ENCODE data around the gene OAS1.
"Not testable (repeated sequence)": the region's sequence is repeated elsewhere in the genome, so short reads cannot be mapped to it uniquely, and the experiment has no call there.

The OAS1 gene

DNA sequence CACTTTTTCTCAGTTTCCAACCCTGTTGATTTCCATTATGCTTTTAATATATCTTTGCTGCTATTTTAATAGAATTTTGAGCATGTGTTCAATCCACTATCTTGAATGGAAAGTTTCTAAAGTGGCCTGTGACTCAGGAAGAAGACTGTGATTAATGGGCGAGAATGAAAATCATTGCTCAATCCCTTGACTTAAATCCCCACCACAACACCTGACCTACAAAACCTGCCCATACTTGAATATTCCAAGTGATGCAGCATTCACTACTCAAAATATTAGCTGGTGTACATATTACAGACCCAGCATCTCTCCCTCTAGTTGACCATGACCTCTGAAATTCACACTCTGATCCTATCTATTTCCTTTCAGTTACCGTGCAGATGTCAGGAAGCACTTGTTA lies 30.2 kb downstream of the OAS1 start:
- no peak for DNase-seq (ENCODE audit: low spot score)

DNA sequence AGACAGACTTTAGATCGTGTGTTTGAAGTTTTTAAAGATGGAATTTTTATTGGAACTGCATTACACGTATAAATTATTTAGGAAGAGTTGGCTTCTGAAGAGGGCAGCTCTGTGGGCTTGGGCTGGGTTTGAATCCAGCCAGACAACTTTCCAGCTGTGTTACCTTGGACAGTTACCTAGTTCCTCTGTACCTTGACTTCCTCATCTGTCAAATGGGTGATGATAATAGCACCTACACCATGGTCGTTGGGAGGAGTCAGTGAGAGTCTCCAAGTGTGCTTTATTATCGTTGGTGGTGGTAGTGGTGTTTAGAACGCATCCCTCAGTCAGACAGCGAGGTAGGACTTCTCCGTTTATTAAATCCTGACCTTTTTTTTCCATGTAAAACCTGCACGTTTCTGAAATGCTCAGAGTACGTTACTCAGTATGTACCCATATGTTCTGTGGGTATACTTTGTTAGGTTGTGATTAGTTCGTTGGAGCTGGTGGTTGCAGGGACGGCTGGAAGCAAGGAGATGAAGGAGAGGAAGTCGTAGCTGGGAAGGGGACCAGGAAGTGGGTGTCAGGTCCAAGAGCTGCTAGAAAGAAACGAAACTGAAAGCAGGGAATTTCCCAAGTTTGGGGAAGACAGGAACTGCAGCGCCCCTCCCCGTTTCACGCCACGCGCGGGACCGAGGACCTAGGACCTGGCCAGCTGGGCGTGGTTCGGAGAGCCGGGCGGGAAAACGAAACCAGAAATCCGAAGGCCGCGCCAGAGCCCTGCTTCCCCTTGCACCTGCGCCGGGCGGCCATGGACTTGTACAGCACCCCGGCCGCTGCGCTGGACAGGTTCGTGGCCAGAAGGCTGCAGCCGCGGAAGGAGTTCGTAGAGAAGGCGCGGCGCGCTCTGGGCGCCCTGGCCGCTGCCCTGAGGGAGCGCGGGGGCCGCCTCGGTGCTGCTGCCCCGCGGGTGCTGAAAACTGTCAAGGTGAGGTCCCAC lies 31.3 kb downstream of the OAS1 start, which contains the start of gene OAS3:
TSS of gene OAS3 (plus strand) at position 734 of the 979 bp plus-strand sequence. CDS start at position 791, 57 bp downstream.
- DNase-seq (ENCODE audit: low spot score): no peak

DNA sequence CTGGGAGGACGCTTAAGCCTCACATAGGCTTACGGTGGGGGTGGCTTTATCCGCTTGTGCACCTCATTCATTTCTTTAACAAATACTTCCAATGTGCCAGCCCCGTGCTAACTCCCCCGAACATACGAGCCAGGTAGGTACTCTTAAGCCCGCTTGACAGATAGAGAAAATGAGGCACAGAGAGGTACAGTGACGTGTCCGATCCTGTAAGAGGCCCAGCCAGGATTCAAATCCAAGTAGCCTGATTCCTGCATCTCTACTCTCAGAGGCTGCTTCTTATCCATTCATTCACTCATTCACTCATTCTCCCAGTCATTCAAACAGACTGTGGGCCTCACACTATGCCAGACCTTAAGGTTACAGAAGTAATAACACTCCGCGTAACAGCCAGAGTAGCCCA lies 32.0 kb downstream of the OAS1 start:
- DNase-seq (ENCODE audit: low spot score): no peak

DNA sequence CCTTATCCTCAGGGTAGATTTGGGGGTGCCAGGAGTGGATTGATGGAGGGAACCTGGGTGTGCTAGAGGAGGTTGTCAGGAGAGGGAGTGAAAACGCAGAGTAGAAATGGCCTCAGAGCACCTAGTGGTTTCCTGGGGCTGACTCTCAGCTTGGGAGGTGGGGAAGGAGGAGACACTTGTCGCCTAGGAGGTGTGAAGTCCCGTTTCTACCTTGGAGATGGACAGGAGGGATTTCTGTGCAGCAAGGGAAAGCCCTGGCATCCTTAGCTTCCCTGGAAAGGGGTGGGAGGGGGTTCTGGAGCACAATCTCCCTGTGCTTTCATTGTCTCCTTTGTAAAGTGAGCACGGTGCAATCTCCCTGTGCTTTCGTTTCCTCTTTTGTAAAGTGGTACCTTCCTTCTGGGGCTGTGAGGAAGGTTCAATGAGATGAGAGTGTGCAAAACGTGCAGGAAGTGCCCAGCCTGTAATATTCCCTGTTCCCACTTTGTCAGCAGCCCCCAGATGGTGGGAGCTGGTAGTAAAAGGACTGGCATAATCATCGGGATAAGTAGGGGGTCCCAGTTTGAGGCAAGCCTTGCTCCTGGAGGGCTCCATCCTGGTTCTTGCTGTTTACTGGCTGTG lies 33.1 kb downstream of the OAS1 start:
- DNase-seq (ENCODE audit: low spot score): no peak

DNA sequence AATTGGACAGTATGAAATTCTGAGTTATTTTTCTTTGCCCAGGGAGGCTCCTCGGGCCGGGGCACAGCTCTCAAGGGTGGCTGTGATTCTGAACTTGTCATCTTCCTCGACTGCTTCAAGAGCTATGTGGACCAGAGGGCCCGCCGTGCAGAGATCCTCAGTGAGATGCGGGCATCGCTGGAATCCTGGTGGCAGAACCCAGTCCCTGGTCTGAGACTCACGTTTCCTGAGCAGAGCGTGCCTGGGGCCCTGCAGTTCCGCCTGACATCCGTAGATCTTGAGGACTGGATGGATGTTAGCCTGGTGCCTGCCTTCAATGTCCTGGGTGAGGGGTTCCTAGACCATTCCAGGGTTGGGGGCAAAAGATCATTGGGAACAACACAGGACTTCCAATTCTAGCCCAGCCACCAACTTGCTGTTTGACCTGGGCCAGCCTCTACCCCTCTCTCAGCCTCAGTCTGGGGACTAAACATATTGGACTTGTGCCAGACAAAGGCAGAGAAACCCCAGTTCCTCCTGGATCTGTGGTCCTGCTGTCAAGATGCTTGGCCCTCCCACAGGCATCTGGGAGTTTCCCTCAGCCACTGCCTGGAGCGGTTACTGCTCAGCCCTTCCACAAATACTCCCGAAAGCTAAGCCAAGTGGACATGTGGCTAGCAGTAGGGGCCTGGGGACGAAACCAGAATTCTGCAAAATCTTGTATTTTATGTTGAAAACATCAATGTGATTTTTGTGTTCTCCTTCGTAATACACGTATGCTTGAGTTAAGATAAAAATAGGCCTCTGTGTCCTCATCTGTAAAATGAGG lies 35.0 kb downstream of the OAS1 start:
- DNase-seq (ENCODE audit: low spot score): no peak

DNA sequence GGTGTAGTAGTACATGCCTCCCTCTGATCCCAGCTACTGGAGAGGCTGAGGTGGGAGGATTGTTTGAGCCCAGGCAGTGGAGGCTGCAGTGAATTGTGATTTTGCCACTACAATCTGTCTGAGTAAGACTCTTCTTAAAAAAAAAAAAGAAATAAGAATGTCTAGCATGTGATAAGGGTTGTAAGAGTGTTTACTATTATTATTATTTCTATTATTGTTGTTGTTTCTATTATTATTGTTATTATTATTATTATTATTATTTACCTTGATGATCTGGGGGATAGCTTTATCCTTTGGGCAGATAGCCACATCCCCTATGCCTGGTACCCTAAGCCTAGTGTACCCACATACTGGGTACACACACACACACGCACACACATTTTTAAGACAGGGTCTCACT lies 35.8 kb downstream of the OAS1 start:
- DNase-seq (ENCODE audit: low spot score): no peak

DNA sequence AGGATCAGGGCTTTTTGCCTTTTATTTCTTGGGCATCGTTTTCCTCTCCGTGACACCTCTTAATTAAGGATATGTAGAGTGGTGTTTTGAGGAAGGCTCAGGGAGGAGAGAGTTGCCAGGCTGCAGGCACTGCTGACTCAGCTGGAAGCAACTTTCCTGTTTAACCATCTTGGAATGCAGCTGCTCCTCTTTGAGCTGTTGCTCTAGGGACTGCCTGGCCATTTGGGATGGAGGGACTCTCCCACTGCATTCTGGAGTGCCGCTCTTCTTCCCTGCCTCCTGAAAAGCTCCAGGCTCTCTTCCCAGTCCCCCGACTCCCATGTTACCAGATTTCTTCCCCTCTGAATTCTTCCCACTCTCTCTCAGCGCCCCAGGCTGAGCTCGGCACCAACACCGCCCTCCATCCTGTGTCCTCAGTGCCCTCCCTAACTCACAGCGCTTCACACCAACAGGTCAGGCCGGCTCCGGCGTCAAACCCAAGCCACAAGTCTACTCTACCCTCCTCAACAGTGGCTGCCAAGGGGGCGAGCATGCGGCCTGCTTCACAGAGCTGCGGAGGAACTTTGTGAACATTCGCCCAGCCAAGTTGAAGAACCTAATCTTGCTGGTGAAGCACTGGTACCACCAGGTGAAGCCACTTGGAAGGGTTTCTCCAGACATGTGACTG lies 37.4 kb downstream of the OAS1 start:
- DNase-seq (ENCODE audit: low spot score): no peak

DNA sequence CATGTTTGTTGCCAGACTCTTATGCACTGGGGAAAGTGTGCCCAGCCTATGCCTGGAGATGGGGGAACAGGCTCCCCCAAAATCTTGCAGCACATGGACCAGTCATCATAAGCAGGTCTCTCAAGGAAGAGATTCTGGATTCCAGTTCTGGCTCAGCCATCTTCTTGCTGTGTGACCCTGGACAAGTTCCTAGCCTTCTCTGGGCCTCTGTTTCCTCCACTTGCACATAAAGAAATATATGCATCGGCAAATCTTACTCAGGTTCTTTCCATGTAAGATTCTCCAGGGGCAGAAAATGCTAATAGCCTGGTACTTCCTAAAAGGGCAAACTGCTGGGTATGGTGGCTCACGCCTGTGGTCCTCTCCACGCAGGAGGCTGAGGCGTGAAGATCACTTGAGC lies 38.8 kb downstream of the OAS1 start:
- no peak for DNase-seq (ENCODE audit: low spot score)

DNA sequence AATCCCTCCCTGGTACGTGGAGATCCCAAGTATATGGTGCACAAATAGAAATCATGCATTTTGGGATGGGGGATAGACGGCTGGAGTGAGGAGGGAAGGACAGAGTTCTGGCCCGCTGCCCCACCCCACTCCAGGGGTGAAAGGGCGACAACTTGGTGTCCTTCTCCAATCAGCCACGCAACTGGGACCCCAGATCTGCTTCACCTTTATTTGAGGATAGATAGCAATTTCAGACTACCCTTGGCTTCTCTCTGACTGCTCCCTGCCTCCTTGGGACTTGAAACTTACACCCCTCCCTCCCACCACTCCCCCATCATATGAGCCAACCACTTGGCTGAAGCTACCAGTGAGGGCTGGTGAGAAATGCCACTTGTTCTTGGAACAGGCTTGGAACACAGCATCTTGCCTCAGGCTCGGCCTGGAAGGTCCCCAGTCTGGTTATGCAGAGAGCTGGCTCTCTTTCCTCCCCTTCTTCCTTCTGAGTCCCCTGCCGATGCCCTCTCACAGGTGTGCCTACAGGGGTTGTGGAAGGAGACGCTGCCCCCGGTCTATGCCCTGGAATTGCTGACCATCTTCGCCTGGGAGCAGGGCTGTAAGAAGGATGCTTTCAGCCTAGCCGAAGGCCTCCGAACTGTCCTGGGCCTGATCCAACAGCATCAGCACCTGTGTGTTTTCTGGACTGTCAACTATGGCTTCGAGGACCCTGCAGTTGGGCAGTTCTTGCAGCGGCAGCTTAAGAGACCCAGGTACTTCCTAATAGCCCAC lies 39.7 kb downstream of the OAS1 start:
- DNase-seq (ENCODE audit: low spot score): no peak

DNA sequence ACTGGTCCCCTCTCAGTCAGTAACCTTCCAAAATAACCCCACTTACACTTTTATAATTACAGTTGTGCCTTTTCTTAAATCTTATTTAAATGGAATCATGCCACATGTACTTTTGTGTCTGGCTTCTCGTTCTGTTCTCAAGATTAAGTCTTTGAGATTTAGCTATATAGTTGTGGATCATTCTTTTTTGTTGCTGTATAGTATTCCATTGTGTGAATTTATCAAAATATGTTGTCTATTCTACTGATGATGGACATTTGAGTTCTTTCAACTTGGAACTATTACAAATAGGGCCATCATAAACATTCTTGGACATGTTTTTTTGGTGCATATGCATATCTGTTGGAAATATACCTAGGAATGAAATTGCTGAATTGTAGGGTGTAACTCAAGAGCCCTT lies 40.6 kb downstream of the OAS1 start:
- no peak for DNase-seq (ENCODE audit: low spot score)

DNA sequence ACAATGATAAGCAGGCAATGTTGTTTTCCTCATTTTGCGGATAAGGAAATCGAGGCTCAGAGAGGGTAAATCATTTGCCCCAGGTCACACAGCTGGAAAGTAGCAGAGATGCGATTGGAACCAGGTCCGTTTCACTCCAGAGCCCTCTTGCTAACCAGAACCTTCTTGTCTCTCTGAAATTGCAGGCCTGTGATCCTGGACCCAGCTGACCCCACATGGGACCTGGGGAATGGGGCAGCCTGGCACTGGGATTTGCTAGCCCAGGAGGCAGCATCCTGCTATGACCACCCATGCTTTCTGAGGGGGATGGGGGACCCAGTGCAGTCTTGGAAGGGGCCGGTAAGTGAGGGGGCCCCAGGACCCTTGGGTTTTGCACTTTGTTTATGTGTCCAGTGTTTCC lies 41.0 kb downstream of the OAS1 start:
- no peak for DNase-seq (ENCODE audit: low spot score)

DNA sequence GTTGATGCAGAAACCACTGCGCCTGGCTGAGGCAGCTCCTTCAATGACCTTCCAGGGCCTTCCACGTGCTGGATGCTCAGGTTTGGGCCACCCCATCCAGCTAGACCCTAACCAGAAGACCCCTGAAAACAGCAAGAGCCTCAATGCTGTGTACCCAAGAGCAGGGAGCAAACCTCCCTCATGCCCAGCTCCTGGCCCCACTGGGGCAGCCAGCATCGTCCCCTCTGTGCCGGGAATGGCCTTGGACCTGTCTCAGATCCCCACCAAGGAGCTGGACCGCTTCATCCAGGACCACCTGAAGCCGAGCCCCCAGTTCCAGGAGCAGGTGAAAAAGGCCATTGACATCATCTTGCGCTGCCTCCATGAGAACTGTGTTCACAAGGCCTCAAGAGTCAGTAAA lies 42.0 kb downstream of the OAS1 start:
- no peak for DNase-seq (ENCODE audit: low spot score)

DNA sequence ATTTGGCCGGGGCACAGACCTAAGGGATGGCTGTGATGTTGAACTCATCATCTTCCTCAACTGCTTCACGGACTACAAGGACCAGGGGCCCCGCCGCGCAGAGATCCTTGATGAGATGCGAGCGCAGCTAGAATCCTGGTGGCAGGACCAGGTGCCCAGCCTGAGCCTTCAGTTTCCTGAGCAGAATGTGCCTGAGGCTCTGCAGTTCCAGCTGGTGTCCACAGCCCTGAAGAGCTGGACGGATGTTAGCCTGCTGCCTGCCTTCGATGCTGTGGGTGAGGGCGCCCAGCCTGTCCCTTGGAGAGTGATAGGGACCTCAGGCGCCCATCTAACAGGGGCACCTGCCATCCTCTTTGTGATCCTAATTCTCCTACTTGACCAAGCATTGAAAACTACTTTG lies 43.9 kb downstream of the OAS1 start:
- DNase-seq (ENCODE audit: low spot score): no peak

DNA sequence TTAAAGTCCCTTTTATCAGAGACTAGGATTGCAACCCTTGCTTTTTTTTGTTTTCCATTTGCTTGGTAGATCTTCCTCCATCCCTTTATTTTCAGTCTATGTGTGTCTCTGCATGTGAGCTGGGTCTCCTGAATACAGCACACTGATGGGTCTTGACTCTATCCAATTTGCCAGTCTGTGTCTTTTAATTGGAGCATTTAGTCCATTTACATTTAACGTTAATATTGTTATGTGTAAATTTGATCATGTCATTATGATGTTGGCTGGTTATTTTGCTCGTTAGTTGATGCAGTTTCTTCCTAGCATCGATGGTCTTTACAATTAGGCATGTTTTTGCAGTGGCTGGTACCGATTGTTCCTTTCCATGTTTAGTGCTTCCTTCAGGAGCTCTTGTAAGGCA lies 50.4 kb downstream of the OAS1 start:
- DNase-seq (ENCODE audit: low spot score): not testable (repeated sequence)

DNA sequence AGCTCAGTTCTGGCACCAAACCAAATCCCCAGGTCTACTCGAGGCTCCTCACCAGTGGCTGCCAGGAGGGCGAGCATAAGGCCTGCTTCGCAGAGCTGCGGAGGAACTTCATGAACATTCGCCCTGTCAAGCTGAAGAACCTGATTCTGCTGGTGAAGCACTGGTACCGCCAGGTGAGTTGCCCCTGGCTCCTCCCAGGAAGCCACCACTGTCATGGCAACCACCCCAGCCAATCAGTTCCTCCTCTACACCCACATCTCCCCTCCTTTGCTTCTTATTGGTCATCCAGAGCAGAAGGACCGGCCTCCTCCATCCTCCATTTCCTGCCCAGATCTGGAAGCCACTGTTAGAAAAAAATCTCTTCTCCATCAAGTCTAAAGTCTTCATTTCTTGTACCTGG lies 54.3 kb downstream of the OAS1 start:
- no peak for DNase-seq (ENCODE audit: low spot score)

DNA sequence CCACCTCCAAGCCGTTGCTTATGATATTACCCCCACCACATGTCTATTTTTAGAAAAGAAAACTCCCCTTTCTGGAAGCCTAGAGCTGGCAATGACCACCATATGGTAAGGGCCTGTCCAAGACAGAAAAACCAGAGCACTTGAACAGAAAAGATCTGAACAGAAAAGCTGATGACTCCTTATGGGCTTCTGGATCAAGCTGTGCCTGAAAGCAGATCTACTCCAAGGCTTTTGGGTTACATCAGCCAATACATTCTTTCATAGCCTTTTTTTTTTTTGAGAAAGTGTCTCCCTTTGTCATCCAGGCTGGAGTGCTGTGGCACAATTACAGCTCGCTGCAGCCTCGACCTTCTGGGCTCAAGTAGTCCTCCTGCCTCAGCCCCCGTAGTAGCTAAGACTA lies 54.8 kb downstream of the OAS1 start:
- DNase-seq (ENCODE audit: low spot score): no peak

DNA sequence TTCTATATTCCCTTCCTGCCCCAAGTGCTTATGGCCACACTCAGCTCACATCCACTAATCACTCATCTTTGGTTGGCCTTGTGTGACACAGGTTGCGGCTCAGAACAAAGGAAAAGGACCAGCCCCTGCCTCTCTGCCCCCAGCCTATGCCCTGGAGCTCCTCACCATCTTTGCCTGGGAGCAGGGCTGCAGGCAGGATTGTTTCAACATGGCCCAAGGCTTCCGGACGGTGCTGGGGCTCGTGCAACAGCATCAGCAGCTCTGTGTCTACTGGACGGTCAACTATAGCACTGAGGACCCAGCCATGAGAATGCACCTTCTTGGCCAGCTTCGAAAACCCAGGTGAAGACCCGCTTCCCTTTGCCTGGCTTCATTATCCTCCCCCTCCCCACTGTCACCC lies 55.8 kb downstream of the OAS1 start:
- DNase-seq (ENCODE audit: low spot score): no peak

DNA sequence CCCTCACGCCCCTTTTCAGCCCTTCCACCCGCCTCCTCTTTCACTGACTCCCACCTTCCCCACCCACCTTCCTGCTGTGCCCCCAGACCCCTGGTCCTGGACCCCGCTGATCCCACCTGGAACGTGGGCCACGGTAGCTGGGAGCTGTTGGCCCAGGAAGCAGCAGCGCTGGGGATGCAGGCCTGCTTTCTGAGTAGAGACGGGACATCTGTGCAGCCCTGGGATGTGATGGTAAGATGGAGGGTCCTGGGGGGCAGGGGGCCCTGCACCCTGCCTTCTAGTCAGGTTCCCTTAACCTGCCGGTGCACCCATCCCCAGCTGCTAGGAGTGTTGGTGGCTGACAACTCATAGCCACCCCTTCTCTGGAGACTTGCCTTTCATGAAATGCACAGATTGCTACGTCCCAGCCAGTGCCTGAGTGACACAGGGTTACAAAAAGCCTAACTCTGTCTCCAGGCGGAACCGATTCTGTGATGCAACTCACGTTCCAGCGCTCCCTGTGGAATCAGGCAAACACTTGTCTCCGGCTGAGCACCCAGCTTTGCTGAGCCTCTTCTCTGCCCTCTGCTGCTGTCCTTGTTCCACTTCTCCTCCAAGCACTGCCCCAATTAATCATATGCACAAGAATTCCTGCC lies 56.6 kb downstream of the OAS1 start:
- DNase-seq (ENCODE audit: low spot score): no peak

DNA sequence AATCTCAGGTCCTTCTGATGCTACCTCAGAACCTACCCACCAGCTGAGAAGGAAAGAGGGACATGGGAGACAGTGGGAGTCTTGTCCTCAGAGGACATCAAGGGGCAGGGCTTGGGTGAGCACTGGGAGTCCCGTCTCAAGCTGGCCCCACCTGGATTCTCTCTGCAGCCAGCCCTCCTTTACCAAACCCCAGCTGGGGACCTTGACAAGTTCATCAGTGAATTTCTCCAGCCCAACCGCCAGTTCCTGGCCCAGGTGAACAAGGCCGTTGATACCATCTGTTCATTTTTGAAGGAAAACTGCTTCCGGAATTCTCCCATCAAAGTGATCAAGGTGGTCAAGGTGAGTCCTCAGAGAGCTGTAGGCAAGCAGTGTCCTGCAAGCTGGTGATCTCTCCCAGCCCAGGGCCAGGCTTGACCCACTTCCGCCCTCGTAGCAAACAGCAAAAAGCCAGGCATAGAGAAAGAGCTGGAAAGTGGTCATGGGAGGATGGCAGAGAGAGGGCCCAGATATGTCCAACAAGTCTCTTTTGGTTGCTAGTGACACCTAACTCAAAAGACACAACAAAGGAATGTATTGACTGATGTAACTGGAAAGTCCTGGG lies 57.4 kb downstream of the OAS1 start:
- DNase-seq (ENCODE audit: low spot score): no peak

DNA sequence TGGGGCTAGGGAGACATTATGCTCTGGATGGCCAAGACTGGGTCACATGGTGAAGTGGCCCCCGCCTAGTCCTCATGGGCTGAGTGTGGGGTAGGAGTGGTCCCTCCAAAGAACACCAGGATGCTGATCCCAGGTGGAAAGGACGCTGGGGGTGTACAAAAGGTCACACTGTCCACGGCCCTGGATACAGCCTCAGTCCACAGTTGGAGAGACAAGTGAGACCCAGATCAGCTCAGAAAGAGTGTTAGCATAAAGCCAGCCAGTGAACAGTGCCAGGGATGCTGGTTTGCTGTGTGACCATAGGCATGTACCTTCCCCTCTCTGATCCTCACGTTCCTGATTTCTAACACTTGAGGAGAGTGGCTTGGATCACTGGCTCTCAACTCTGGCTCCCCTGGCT lies 58.2 kb downstream of the OAS1 start:
- DNase-seq (ENCODE audit: low spot score): no peak

Data from SK-N-DZ (cell line).